Stimulated activated CD4-positive, alpha-beta T cell treated with anti-CD3 and anti-CD28 coated beads, Interleukin-12 subunit alpha, Interleukin-12 subunit beta, amount 100 ng/mL, for 48 hours (primary cell): ENCODE results near the gene TAC4.

Experiments used
- DNase-seq, 3 donors: peaks; one replicate each; pipeline ENCODE4 v3.0.0-alpha.2; 2020; ENCODE audit warnings: low read depth in 2 of 3, low spot score in 1 of 3

TAC4 gene

DNA sequence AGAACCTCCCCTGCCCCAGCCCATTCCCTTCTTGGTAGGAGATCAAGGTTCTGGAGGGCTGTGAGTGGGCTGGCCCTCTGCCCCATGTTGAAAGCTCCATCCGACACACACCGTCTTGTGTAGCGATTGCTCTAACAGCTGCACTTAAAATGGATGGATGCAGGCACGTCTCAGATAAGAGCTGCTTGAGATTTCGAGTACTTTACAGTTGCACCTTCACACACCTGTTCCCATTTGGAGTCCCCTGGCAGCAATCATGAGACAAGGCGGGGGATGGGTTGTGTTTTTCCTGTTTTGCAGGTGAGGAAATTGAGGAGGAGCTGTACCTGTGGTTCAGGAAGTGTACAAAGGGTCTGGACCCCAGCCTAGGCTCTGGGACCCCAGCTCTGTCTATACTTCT, 25.6 kb upstream of the TAC4 start:
- DNase-seq = no peak

- no peak for DNase-seq
These were observed 25.0 kb upstream of the TAC4 start for GRCh38 chr17:49872754-49873377.

- DNase-seq = no peak
These were observed 23.3 kb upstream of the TAC4 start for GRCh38 chr17:49871211-49871610.

DNA sequence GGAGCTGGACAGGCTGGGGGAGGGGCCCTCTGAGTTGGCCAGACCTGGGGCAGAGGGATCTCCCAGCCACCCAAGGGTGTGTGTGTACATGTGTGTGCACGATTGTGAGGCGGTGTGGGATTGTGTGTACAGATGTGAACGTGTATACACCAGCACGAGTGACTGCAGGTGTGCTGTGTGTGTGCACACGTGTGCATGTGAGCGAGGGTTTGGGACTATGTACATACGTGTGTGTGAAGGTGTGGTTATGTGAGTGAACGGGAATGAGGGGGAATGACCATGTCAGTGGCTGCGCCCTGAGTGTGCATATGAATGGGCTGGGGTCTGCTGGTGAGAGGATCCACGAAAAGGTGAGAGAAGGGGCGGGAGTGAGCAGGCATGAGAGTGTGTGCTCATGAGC, 22.4 kb upstream of the TAC4 start:
- no peak for DNase-seq

DNA sequence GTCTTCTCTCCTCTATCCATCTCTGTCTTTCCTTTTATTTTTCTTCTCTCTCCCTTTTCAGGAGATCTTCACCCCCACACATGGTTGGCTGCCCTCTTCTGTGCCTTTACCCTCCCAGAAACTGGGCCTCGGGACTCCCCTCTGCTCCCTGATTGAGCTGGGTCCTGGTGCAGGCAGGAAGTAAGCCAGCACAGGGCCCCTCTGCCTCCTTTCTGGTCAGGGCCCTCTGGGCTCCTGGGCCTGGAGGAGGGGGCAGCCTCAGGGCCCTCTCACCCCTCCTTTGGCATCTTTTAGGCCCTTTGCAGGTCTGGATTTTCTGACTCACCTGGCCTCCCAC, 21.1 kb upstream of the TAC4 start:
- DNase-seq = no peak

GRCh38 chr17:49866882-49867413, 19.1 kb upstream of the TAC4 start:
- DNase-seq = no peak

GRCh38 chr17:49866019-49866380, 18.1 kb upstream of the TAC4 start:
- no peak for DNase-seq

DNA sequence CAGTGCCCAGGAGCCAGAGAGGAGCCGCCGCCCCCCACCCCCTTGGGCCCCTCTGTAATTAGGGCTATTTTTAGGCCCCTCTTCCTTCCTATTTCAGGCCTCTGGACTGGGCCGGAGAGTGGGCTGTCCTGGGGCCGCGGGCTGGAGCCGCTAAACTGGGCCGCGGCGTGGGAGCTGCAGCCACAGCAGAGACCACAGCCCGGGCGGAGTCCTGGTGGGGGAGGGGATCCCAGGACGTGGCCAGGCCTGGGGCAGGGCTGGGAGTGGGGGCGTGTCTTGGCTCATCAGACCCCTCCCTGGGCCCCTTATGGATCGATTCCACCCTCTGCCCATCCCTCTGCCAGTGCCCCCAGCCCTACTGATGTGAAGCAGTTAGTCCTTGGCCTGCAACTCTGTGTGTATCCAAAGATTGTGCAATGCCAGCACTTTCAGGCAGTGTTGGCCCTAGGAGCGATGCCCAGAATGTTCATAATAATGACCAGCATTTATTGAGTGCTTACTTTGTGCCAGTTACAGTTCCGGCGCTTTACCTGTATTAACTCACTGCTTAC, 15.0 kb upstream of the TAC4 start:
- DNase-seq = no peak

- peak; percentile 16 to 40 (median 38) for DNase-seq
These were observed 13.4 kb upstream of the TAC4 start for GRCh38 chr17:49861150-49861884.

DNA sequence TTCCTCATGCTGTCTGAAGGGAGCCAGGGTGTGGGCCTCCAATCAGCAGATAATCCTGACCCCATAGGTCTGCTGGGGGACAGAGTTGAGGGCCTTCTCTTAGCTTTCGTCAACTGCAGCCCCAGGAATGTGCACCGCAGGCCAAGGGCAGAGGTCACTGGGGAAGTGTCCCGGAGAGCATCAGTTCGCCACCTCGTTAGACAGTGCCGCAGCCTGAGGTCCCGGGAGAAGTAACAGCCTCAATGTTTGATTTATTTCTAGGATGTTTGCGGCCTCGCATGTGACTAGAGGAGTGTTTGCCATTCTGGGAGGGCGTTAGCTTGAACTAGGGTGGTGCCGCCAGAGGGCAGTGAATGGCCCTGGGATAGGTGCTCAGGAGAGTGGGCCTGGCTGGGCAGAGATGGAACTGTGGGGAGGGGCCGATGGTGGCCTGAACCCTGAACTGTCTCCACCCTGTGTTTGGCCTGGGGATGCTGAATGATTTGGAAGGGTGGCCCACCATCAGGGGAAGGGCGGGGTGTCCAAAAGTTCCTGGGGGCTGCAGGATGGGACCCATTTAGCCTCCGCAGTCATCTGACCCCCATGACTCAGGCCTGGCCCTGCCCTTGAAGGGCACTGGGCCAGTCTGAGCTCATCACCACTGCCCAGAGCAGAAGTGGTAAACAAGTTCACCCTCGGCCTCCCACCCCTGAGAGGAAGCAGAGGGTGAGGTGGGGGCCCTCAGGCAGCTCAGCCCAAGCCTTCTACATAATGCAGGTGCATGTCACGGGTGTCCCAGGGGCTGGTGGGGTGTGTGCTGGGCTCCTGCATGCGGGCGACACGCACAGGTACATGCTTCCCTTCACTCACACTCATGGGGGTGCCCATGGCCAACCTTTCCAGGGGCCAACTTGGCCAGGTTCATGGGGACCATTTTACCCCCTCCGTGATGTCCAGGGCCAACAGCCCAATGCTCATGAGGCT, 12.4 kb upstream of the TAC4 start:
- no peak for DNase-seq

- DNase-seq = no peak
These were observed 10.9 kb upstream of the TAC4 start for GRCh38 chr17:49858796-49859195.

DNA sequence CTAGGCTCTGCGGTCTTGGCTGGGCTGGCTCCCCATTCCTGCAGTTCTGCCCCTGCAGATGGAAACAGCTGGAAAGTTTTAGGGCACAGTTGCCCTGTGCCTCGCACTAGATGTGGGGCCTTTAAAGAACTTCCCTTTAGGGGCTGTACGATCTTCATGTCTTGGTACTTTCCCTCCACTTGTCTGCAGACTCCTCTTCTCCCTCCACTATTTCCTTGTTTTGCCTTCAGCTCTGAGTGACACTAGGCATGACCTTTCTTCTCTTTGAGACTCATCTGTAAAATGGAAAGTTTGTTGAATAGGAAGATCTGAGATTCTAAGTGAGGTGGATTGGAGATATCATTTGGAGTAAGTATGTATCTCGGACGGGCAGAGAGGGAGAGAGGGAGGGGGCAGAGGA, 6.3 kb upstream of the TAC4 start:
- DNase-seq = no peak

- DNase-seq = no peak
These were observed 5.7 kb upstream of the TAC4 start for GRCh38 chr17:49853470-49854015.

GRCh38 chr17:49851387-49852291, 3.8 kb upstream of the TAC4 start:
- peak; percentile 50 to 65 (median 61) for DNase-seq

DNA sequence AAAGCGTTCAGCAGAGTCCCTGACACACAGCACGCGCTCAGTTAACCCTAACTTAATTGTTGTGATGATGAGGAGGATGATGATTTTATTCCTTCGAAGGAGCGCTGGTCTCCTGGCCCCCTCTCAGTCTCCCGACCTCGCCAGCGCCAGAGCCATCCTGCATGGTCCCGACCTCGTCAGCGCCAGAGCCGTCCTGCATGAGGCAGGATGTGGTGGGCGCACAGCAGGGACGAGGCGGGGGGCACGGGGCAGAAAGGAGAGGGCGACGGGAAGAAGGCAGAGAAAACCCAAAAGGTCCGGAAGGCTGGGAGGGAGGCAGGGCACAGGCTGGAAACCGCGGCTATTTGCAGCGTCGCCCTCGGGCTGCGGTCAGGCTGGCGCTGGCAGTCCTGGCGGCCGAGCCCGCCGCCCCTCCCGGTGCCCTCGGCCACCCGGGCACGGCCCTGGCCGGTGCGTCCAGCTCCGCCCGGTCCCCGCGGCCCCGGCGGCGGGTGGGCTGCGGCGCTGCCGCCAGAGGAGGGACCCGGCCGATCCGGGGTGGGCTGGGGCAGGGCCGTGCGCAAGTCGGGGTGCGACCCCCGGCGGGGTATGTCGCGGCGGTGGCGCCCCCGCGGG, 3.0 kb upstream of the TAC4 start:
- no peak for DNase-seq

- no peak for DNase-seq
These were observed 2.3 kb upstream of the TAC4 start for GRCh38 chr17:49850218-49850610.

DNA sequence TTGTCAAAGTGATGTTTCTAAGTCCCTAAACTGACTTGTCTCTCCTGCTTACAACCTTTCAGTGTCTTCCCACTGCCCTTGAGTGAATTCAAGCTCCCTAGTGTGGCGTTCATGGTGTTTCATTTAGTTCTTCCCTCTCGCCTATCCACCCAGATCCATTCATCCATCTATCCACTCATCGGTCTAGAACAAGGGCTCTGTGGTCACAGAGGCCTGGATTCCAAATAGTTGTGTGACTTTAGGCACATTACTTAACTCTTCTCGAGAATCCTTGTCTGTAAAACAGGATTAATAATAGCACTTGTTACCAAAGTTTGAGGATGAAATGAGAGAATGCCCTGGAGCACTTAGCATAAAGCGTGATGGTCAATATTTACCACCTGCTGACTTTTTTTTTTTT, 870 bp upstream of the TAC4 start:
- no peak for DNase-seq

- no peak for DNase-seq
These were observed 744 bp downstream of the TAC4 start for GRCh38 chr17:49846938-49847712.

GRCh38 chr17:49845321-49845720, 2.5 kb downstream of the TAC4 start:
- no peak for DNase-seq
